Trophoblast cell (in vitro differentiated cells and primary cell): ENCODE measurements around the gene H2AZ2.
"Not testable (repeated sequence)": the region's sequence is repeated elsewhere in the genome, so short reads cannot be mapped to it uniquely, and the experiment has no call there.

Source experiments
- DNase-seq, 2 donors: peaks; one replicate each; pipeline ENCODE4 v3.0.0-alpha.2; 2016
- H2AFZ ChIP-seq: 2 replicates; pipeline ENCODE4 v1.6.1; 2013; ENCODE audit warnings: low read length, moderate library complexity, mild to moderate bottlenecking; ENCODE audit not compliant: insufficient read depth, poor library complexity
- H2AK5ac ChIP-seq: 2 replicates; pipeline ENCODE4 v1.6.1; 2013; ENCODE audit warnings: mild to moderate bottlenecking, low read length
- H2BK120ac ChIP-seq: 2 replicates; pipeline ENCODE4 v1.6.1; 2013; ENCODE audit warnings: low read length, mild to moderate bottlenecking, moderate library complexity; ENCODE audit not compliant: insufficient read depth, poor library complexity
- H2BK12ac ChIP-seq: 2 replicates; pipeline ENCODE4 v1.6.1; 2013; ENCODE audit warnings: mild to moderate bottlenecking, low read length, moderate library complexity
- H2BK5ac ChIP-seq: 2 replicates; pipeline ENCODE4 v1.6.1; 2013; ENCODE audit warnings: low read length, low read depth, moderate library complexity, mild to moderate bottlenecking; ENCODE audit not compliant: poor library complexity
- H3K14ac ChIP-seq: 2 replicates; pipeline ENCODE4 v1.6.1; 2013; ENCODE audit warnings: mild to moderate bottlenecking, low read length
- H3K18ac ChIP-seq: 2 replicates; pipeline ENCODE4 v1.6.1; 2013; ENCODE audit warnings: mild to moderate bottlenecking, low read length
- H3K23ac ChIP-seq: 2 replicates; pipeline ENCODE4 v1.6.1; 2013; ENCODE audit warnings: low read length
- H3K27ac ChIP-seq: 2 replicates; pipeline ENCODE4 v1.5.1; 2013; ENCODE audit warnings: low read depth, mild to moderate bottlenecking, inconsistent platforms, low read length, moderate library complexity
- H3K27me3 ChIP-seq: 2 replicates; pipeline ENCODE4 v1.6.1; 2013; ENCODE audit warnings: inconsistent platforms, mild to moderate bottlenecking, low read length, moderate library complexity; ENCODE audit not compliant: insufficient read depth
- H3K36me3 ChIP-seq, 2 experiments: 1 replicate in 1 of 2; 2 replicates in 1 of 2; pipeline ENCODE4 v1.6.1; 2013; ENCODE audit warnings: low read length in 2 of 2, mild to moderate bottlenecking in 2 of 2, moderate library complexity in 1 of 2; ENCODE audit not compliant: insufficient read depth in 2 of 2, control insufficient read depth in 1 of 2
- H3K4ac ChIP-seq: 2 replicates; pipeline ENCODE4 v1.6.1; 2013; ENCODE audit warnings: low read depth, mild to moderate bottlenecking, low read length, moderate library complexity
- H3K4me1 ChIP-seq, 2 experiments: 1 replicate in 1 of 2; 2 replicates in 1 of 2; pipeline ENCODE4 v1.6.1; 2013; ENCODE audit warnings: low read length in 2 of 2, mild to moderate bottlenecking in 2 of 2, moderate library complexity in 1 of 2; ENCODE audit not compliant: insufficient read depth in 2 of 2, control insufficient read depth in 1 of 2
- H3K4me2 ChIP-seq: 2 replicates; pipeline ENCODE4 v1.6.1; 2013; ENCODE audit warnings: inconsistent platforms, mild to moderate bottlenecking, low read length, moderate library complexity
- H3K4me3 ChIP-seq: 2 replicates; pipeline ENCODE4 v1.5.1; 2013; ENCODE audit warnings: mild to moderate bottlenecking, low read depth, low read length, inconsistent platforms
- H3K79me1 ChIP-seq: one replicate; pipeline ENCODE4 v1.6.1; 2013; ENCODE audit warnings: low read length
- H3K79me2 ChIP-seq: 2 replicates; pipeline ENCODE4 v1.6.1; 2013; ENCODE audit warnings: low read length, mild to moderate bottlenecking; ENCODE audit not compliant: control insufficient read depth, insufficient read depth, poor library complexity
- H3K9ac ChIP-seq: 2 replicates; pipeline ENCODE4 v1.6.1; 2013; ENCODE audit warnings: mild to moderate bottlenecking, low read length
- H3K9me3 ChIP-seq: 2 replicates; pipeline ENCODE4 v1.6.1; 2013; ENCODE audit warnings: low read depth, mild to moderate bottlenecking, control low read depth, inconsistent platforms, low read length; ENCODE audit not compliant: insufficient read depth
- H4K12ac ChIP-seq: 2 replicates; pipeline ENCODE4 v1.6.1; 2013; ENCODE audit warnings: low read depth, mild to moderate bottlenecking, low read length, moderate library complexity
- H4K8ac ChIP-seq: 2 replicates; pipeline ENCODE4 v1.6.1; 2013; ENCODE audit warnings: low read depth, mild to moderate bottlenecking, low read length, moderate library complexity
- H4K91ac ChIP-seq: one replicate; pipeline ENCODE4 v1.6.1; 2013; ENCODE audit warnings: low read depth, mild to moderate bottlenecking, low read length, moderate library complexity
- WGBS: extraction: QIAGEN DNeasy Blood & Tissue Kit; methylation state at CpG from one replicate; pipeline ENCODE4 v1.1.7; 2013; ENCODE audit warnings: missing lambda C conversion rate; ENCODE audit not compliant: insufficient read length, insufficient coverage; ENCODE audit errors: extremely low coverage; 5-methylcytosine and 5-hydroxymethylcytosine counted together

Gene H2AZ2

DNA sequence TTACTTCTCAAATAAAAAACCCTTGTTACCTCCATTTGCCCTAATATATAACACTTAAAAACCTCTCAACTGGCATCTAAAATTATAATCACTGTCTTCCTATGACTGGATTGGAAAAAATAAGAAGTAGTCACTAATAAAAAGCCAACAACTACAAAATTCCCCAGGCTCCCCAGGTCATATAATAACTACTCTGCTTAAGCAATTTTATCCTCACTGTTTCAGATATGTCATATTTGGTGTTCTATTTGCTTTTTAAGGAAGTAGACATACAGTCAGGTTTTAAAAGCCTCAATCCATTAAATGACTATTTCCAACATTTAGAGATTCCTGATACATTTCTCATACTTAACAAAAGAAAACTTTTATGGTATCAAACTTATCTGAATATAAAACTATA is 2.4 kb downstream of the H2AZ2 start:
- H3K4me2 ChIP-seq: no peak overlapping the region
- H3K9me3 ChIP-seq: no peaks in the 10 kb centered on the region
- peaks cover 6% of the 10 kb centered on the region for H3K79me1 ChIP-seq
- H3K36me3 ChIP-seq: peaks cover 4 to 8% of the 10 kb centered on the region in 2 experiments
- H2AFZ ChIP-seq: no peak overlapping the region
- no peak overlapping the region for H2BK5ac ChIP-seq
- H4K12ac ChIP-seq: no peak overlapping the region
- H3K23ac ChIP-seq: no peak overlapping the region
- H3K14ac ChIP-seq: no peak overlapping the region
- no peak overlapping the region for H2BK12ac ChIP-seq
- H3K18ac ChIP-seq: no peak overlapping the region
- no peak overlapping the region for H3K9ac ChIP-seq
- H3K4me3 ChIP-seq: no peak overlapping the region
- no peak overlapping the region for H2BK120ac ChIP-seq
- no peak overlapping the region for H4K8ac ChIP-seq
- no peak overlapping the region for H2AK5ac ChIP-seq
- DNase-seq: no peak
- H3K27ac ChIP-seq: no peak overlapping the region
- H3K79me2 ChIP-seq: peaks cover 10% of the 10 kb centered on the region
- no peaks in the 10 kb centered on the region for H3K27me3 ChIP-seq
- H4K91ac ChIP-seq: no peak overlapping the region
- H3K4me1 ChIP-seq: peaks cover 3% of the 10 kb centered on the region in 2 experiments
- no peak overlapping the region for H3K4ac ChIP-seq

DNA sequence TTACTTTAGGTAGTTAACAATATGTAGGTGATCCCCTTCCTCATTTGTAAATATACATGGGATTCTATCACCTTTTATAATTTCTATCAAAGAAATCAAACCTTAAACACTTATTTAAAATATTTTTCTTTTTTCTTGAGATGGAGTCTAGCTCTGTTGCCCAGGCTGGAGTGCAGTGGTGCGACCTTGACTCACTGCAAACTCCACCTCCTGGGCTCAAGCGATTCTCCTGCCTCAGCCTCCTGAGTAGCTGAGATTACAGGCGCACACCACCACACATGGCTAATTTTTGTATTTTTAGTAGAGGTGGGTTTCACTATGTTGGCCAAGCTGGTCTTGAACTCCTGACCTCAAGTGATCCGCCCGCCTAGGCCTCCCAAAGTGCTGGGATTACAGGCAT is 4.4 kb downstream of the H2AZ2 start:
- no CpG with 5 or more reads among the region's 5 CpGs for WGBS
- not testable (repeated sequence) for H3K14ac ChIP-seq, H2BK12ac ChIP-seq

GRCh38 chr7:44842675-44843074 is 5.2 kb downstream of the H2AZ2 start:
- not testable (repeated sequence) for H3K14ac ChIP-seq, H3K27me3 ChIP-seq, H3K27ac ChIP-seq, H2AK5ac ChIP-seq, H4K8ac ChIP-seq, H2BK5ac ChIP-seq, H3K18ac ChIP-seq, H3K4me2 ChIP-seq, H3K4me1 ChIP-seq, H4K91ac ChIP-seq, H4K12ac ChIP-seq, H3K9me3 ChIP-seq, H2AFZ ChIP-seq, H2BK120ac ChIP-seq, H3K23ac ChIP-seq, H2BK12ac ChIP-seq, H3K79me2 ChIP-seq, H3K79me1 ChIP-seq, H3K4me3 ChIP-seq, H3K9ac ChIP-seq, H3K4ac ChIP-seq
- DNase-seq: peak; percentile 70 to 72
- H3K36me3 ChIP-seq: peaks cover 9 to 11% of the 10 kb centered on the region in 2 experiments
- no CpG with 5 or more reads among the region's 8 CpGs for WGBS

More for the DNA sequence above, 4.4 kb downstream of the H2AZ2 start:
- not testable (repeated sequence) for H3K9ac ChIP-seq, DNase-seq, H2BK5ac ChIP-seq, H2AK5ac ChIP-seq, H3K4me1 ChIP-seq, H3K79me2 ChIP-seq, H3K23ac ChIP-seq, H3K27me3 ChIP-seq, H3K18ac ChIP-seq, H4K91ac ChIP-seq, H2AFZ ChIP-seq, H3K79me1 ChIP-seq, H3K9me3 ChIP-seq, H4K12ac ChIP-seq, H2BK120ac ChIP-seq, H4K8ac ChIP-seq, H3K4me3 ChIP-seq, H3K4me2 ChIP-seq, H3K27ac ChIP-seq
- H3K36me3 ChIP-seq: peaks cover 9 to 11% of the 10 kb centered on the region in 2 experiments
- H3K4ac ChIP-seq: peak overlapping the region; percentile 71

DNA sequence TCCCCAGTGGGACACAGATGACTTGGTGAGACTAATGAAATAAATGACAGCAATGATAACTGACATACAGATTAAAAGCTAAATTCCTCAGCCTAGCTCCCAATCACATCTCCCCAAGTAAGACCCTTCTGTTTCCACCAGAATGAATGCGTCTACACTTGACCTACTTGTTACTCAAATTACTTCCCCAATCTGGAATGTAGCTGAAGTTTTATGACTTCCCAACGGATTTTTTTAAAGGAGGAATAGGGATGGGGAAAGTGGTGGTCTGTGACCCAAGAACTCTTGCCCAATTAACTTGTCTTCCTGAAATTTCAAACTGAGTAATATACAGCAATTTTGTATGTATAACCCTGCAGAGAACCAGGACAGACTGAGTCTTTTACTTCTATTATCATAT is 9.1 kb downstream of the H2AZ2 start:
- Histone ChIP-seq H3K14ac (no peak overlapping the region), H3K18ac (no peak overlapping the region), H2BK5ac (no peak overlapping the region), H2AFZ (no peak overlapping the region), H3K79me2 (peaks cover 3% of the 10 kb centered on the region), H3K4me1 (no peaks in the 10 kb centered on the region), H3K79me1 (no peaks in the 10 kb centered on the region), H4K12ac (no peak overlapping the region), H3K27me3 (no peaks in the 10 kb centered on the region), H4K91ac (no peak overlapping the region), H3K9me3 (no peaks in the 10 kb centered on the region), H3K4me2 (no peak overlapping the region), H3K23ac (no peak overlapping the region), H2AK5ac (no peak overlapping the region), H3K4me3 (no peak overlapping the region), H2BK120ac (no peak overlapping the region), H4K8ac (no peak overlapping the region), H2BK12ac (no peak overlapping the region), H3K27ac (no peak overlapping the region), H3K36me3 (peaks cover 24% of the 10 kb centered on the region in 2 experiments), H3K9ac (no peak overlapping the region), H3K4ac (no peak overlapping the region)
- WGBS: no CpG with 5 or more reads among the region's 2 CpGs
- DNase-seq: no peak
